Activated CD4-positive, alpha-beta T cell treated with anti-CD3 and anti-CD28 coated beads for 24 hours (primary cell): ENCODE data around the gene KRT79.
"Not testable (repeated sequence)": the region's sequence is repeated elsewhere in the genome, so short reads cannot be mapped to it uniquely, and the experiment has no call there.

Experiments used
- DNase-seq, 2 donors: peaks; one replicate each; pipeline ENCODE4 v3.0.0-alpha.2; 2020; ENCODE audit warnings: low read depth in 2 of 2

KRT79 gene

DNA sequence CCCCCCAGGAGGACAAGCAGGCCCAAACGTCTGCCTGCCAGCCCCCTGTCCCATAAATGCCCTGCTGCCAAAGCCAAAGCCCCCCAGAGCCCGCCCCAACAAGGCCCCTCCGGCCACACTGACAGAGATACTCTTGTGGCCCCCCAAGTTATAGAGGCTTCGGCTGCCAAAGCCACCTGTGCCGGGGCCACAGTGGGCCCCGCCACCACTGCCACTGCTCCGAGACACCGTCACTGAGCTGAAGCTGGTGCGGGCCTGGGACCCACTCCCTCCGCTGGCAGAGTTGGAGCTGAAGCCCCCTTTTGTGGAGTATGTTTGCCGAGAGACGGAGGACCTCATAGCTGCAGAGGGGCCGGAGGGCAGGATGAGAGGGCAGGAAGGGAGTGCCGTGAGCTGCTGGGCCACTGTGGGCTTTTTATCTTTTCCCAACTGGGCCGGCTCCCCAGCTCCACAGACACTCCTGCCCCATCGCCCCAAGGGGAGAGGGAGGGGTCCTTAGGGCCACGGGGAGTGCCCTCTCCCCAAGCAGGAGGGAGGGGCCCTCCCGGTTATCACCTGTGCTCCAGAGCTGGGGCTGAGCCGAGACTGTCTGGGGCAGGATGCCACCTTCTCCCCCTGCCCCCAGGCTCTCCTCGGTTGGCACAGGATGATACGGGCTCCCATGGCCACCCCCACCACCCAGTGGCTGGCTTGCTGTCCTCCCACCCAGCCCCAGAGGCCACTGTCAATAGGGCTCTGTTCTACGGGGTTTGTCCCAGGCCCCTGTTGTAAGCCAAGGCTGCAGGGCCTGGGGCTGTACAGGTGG is at the start of gene KRT79:
TSS of gene KRT79 (minus strand) at position 390 of the 805 bp plus-strand sequence. CDS start at position 339, 51 bp downstream.
- no peak for DNase-seq

DNA sequence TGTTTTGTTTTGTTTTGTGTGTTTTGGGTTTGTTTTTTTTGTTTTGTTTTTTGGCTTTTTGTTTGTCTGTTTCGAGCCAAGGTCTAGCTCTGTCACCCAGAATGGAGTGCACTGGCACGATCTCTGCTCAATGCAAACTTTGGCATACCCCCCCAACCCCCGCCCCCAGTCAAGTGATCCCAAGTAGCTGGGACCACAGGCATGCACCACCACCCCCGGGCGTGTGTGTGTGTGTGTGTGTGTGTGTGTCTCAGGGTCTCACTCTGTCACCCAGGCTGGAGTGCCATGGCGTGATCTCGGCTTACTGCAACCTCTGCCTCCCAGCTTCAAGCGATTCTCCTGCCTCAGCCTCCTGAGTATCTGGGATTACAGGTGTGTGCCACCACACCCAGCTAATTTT is 46.4 kb upstream of the KRT79 start:
- DNase-seq, result not testable (repeated sequence)

DNA sequence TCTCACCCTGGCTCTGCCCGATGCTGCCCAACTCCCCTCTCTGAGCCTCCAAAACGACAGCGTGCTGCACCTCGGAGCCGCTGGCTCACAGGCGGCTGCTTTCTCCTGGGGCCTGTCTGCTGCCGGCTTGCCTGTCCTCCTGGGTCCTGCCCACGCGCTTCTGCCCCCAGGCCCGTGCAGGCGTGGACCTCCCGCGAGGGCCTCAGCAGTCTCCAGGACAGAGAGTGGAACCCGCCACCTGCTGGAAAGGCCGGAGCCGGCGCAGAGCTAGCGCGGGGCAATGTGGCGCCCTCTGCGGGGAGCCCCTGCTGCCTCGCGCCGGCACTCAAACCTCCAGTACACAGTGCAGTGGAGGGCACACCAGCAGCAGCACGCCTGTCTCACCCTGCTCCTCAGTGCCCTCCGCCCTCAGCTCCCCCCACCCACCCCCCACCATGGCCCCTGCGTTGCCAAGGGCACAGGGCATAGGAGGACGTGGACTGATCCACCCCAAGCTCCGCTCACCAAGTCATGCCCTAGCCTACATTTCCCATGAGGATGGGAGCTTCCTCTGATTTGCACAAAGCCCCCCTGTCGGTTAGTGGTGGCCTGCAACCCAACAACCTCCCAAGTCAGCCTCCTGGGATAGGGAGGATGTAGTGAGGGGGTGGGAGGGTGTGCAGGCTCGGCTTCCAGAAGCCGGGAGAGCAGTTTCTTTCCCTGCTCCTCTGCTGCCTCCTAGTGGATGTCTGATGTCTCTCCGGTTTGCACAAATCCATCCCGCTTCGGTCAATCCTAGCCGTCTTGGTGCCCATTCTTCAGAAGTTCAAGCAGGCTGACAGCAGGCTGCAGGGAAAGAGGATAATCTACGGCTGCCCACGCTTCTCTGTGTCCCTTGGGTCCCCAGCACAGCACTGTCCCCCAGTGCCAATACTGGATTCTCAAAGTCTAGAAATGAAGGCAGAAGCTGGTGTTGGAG is 45.6 kb upstream of the KRT79 start:
- peak; percentile 58 for DNase-seq

DNA sequence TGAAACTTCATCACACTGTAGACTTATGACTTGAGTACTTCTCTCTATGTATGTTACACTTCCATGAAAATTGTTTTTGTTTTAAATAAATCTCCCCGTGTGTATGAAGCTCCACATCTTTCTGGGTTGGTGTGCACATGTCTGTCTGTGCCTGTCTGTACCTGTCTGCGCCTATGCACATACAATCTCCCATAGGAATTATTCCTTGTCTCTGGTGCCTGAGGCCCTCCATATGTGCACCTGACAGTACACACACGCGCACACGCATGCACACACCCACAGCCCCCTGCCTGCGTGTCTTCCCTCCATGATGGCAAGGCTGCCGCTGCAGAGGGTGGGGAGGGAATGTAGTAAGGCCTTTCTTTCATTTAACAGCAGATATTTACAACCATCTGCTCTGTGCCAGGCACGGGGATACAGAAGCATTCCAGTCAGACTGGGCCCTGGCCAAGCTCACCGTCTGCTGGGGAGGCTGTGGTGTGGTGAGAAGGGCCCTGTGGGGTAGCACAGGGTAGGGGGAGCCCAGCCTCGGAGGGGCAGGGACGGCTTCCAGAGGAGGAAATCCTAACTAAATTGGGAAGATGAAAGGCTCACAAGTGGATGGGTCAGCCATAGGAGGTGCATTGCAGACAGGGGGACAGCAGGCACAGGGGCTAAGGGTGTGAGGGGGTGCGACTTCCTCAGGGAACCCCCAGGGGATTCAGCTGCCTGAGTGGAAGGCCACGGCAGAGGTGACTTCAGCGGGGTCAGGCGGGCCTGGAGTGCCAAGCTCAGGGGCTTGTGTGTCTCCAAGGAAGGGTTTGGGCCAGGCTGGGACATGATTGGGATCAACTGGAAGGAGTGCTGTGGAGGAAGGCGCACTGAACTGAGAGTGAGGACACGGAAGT is 44.6 kb upstream of the KRT79 start:
- DNase-seq, result no peak

DNA sequence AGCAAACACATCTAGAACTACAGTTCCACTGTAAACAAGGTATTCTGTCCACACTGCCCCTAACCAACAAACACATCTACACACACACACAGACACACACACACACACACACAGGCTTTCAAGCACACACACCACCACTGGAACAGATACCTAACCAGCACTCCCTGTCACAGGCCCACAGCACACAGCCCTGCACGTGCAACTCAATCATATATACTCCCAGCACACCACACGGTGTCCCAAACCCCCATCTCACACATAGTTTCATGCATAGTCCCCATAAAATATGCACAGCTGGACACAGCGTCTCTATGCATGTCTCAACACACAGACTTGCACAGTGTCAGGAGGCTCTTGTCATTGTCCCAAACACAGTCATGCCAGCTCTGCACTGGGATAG is 43.1 kb upstream of the KRT79 start:
- DNase-seq, result no peak

DNA sequence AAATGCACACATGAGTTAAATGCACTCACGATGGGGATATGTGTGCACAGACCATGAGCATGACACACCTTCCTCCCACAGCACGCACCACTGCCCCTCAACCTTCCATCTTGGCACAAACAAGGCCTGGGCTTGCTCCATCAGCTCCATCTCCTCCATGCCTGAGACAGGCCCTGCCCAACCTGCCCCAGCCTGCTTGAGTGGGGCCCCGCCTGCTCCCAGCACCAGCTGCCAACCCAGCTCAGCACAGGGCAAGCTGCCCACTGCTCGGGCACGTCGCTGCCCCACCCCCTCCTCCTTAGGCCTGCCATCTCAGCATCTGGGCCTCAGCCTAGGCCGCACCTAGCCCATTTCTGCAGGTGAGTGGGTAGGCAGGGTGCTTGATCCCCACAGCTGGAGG is 42.3 kb upstream of the KRT79 start:
- no peak for DNase-seq

DNA sequence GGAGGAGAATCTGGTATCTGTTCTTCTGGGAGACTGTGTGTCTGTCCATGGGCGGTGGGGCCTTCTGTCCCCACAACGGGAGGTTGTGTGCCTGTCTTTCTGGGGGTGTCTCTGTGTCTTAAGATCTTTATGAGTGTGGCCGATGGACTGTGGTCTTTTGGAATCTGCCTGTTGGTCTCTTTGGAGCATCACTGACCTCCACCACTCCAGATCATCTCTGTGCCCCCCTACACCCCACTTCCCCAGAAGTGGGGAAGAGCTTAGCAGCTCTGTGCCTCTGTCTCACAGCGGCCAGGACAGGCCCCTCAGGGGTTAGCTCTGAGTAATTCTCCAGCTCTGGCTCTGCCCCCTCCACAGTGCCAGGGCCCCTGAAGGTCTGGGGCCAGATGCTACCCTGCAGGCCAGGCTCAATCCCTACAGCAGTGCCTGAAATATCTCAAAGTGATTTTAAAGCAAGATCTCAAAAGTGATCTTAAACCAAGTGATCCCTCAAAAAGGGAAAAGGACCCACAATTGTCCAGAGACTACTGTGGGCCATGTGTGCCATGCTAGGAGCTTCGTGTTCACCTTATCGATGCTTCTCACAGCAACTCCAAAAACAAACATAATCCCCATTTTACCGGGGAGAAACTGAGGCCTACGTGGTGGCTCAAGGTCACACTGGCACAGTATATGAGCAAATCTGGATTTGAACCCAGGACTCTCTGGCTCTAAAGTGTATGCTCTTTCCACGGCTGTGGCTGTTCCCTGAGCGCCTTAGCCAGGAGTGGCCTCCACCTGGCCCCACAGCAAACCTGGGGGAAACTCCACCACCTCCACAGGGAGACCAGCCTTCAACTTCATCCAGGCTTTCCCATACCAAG is 40.7 kb upstream of the KRT79 start:
- DNase-seq, result no peak

DNA sequence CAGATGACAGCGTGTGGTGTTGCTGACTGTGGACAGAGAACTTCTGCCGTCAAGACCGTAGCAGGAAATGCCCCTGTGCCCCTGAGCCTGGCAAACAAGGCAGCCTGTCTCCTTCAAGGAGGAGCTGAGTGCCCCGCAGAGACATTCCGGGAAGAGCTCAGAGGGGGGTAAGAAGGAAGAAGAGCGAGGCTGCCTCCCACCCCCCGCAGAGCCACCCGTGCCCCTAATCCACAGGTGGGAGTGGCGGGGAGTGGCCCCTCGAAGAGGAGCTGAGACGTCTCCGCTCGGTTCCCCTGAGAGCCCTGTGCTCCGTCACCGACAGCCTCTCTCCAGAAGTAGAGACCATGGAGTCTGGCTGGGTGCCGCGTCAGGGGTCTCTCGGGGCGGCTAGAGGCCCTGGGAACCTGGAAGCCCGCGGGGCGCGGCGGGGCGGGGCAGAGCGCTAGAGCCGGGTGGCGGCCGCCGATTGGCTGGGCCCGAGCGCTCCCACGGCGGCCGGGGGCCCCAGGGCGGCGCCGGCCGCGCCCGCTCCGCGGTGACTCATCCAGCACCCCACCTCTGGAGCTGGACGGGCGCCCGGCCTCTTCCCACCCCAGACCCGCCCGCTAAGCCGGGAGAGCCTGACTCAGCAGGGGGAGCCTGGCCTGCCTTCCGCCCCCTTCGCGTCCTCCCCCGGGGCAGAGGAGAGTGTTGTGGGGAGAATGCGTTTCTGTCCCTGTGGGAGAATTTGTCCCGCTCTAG is 39.9 kb upstream of the KRT79 start:
- peak in 1 of 2 donors; percentile 39 for DNase-seq

DNA sequence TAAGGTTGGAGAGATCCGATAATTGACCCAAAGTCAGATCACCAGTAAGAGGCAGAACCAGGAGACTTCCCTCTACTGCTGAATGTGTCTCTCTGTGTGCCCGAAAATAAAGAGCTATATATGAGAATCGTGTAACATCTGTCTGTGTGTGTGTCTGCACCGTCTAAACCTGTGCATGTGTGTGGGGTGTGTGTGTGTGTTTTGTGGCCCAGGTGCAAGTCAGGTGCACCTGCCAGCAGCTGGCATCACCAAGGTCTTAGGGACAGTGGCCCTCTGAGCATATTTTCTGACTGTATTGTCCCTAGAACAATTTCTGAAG is 39.4 kb upstream of the KRT79 start:
- no peak for DNase-seq

DNA sequence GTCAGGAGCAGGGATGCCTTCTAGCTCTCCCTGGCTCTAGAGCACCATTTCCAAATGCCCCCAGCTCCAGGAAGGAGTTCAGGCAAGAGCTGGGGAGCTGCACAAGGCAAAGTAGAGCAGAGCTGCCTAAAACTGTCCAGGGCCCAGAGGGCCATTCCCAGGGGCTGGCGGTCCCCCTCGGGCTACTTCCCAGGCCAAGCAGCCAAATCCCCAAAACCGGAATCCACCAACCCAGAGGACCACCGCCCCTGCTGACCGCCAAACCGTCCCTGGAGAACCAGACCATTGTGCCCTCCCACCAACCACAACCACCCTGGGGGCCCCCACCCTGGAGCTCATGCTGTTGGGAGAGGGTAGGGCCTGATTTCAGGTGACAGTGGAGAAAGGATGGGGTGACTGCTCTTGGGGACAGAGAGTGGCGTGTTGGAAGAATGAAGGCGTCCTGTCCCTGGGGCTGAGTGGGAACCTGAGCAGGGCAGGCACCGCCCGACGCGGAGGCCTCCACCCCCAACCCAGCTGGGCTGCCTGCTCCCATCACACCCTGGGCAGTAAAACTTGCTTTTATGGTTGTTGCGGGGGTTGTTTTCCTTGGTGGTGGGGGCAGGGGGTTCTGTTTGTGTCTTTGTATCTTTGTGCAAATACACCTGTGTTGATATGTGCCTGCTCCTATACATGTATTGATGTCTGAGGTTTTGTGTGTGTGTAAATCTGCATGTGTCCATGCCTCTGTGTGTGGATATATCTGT is 38.7 kb upstream of the KRT79 start:
- no peak for DNase-seq

DNA sequence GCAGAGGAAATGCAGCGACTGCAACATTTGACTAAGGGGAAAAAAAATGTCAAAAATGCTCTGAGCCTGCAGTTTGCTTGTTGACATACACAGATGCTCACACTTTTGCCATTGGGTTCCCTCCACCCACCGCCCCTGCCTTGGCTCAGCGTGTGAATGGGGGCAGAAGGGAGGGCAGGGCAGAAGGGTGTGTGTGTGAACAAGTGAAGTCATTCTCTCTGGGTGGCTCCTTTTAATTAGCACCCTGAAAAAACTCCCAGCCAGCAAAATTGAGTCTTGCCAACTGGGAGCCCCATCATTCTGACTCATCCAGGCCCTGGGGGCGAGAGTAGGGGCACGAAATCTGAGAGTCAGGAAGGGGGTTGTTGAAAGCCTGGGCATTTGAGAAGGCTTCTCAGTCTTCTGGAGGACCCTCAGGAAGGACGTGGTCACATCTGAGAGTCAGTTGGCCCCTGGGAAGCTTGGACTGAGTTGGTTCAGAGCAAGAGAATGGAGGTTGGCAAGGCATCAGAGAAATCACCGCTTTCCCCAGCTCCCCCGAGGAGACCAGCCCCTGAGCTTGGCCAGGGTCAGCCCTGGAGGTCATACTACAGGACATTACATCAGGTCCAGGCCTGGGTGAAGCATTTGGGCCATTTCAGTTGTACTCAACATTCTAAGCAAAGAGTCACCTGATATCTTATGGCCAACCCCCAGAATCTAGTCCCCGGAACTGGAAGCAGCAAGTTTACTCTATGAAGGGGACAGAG is 37.4 kb upstream of the KRT79 start:
- no peak for DNase-seq

DNA sequence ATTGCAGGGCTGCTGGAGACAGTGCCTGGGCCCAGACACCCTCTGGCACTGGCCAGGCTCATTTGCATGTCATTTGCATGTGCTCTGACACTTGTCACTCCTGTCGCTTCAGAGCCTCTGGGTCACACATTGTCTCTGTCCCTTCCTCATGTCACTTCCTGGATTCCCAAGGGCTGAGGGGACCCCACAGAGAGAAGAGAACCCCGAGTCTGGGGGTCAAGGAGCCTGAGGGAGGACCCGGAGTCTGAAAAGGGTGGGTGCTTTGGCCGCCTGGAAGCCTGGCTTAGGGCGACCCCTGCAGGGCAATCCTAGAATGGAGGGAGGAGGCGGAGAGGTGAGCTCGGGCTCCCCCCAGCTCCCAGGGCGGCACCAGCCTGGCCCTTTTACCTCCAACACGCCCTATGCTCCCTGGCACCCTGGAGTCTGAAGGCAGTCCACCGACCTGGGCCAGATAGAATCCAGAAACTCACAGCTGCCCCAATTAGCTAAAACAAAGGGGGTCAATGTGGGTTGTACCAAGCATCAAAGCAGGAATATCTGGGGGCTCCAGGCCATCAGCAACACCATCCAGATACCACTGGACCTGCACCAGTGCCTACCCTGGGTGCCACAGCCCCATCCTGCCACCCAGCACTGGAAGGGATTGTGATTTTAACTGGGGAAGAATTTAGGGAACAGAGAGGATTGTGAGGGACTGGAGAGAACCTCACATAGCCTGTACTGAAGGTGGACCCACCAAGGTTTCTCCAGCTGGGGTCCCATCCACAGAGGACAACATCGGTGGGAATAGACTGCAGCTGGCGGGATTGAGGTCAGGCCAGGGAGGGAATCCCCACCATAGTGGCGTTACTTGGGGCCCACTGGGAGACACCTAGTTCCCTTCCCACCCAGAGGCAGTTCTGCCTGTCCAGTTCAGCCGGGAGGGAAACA is 36.5 kb upstream of the KRT79 start:
- peak; percentile 68 to 71 for DNase-seq

DNA sequence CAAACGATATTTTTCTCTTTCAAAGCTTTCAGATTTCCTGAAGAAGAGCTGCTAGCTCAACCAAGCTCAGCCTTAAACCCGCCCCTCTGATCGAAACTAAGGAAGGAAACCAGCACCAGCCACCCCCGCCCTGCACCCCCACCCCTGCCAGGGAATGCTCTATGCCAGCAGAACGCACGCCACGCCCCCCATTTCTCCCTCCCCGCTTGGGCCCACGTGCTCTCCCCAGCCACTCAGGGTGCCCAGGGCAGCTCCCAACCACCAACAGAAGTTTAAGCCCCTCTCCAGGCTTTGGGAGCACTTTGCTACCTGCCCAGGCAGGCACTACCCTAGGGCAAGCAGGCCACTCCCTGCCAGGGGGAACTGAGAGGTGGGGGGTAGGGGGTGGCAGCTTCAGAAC is 33.5 kb upstream of the KRT79 start:
- peak in 1 of 2 donors; percentile 14 for DNase-seq

DNA sequence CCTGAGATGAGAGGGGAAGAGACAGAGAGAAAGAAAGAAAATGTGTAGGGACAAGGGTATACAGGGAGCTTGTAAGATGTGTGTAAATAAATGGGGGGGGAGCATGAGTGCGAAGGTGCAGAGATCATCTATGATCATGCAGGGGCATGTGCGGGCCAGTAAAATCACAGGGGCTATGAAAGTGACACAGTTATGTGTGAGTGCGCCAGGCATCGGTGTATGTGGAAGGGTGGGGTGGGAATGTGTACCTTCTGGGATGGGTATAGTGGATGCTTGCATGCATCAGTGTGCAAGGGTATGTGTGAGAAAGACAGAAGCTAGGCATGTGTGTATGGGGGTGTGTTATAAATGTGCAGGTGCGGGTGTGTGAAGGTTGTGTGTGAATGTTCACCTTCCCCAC is 33.0 kb upstream of the KRT79 start:
- DNase-seq, result no peak

DNA sequence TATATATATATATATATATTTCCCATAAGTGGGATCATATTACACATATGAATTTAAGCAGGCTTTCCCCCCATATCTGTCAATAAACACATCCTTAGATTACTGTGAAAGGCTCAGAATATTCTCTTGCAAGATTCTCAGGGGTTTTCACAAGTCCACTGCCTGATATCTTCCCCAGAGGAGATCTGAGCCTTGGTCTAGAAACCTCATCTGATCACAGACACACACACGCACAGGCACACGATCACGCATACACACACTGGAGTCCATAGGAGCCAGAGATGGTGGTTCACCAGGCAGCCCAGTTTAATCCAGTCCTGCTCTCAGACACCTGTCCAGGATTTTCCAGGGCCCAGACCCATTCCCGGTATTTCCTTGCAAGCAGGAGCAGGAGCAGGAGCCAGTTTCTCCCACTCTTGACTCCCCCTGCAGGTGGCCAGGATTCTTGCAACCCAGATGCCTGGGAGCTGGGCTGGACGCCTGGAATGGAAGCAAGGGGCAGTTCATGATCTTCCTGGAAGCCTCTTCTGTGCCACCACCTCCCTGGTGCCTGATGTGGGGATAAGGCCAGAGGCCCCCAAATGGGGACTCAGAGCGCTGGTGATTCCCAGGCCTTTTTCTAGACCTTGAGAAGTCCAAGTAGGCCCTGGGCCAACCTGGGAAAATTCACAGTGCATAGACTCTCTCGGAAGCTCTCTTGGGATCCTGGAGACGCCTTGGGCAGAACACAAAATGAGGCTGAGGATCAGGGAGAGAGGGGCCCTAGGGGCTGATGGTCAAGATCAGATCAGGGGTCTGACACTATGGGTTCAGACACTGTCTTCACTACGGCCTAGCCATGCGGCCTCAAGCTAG is 31.2 kb upstream of the KRT79 start:
- DNase-seq, result no peak

DNA sequence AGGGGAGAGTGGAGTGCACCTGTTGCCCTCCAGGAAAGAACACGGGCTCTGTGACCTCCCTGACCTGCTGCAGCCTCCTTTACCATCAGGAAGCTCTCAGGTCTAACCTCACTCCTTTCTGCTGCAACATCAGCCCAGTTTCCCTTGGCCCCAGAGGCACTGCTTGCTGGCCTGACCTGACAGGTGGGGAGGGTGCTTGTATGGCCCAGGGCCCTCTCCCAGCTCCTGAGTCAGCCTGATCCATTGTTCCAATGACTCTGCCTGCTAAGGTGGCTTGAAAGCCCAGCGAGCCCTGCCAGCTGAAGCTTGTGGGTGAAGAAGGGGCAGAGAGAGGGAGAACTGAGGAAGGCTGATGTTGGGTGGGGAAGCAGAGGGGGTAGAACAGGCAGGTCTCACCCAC is 27.9 kb upstream of the KRT79 start:
- no peak for DNase-seq

DNA sequence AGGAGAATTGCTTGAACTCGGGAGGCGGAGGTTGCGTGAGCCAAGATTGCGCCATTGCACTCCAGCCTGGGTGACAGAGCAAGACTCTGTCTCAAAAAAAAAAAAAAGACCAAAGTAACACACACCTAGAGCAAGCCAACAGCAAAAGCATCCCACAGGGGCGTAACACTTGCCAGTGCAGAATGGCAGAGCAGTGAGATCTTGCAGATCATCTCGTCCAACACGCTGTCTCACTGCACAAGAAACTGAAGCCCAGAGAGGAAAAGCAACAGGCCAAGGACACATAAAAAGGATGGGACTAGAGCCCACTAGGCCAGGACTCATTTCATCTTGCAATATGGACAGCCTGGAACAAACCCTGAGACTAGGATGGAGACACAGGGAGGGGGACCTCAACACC is 27.4 kb upstream of the KRT79 start:
- DNase-seq, result no peak
